Fibroblast of lung (primary cell): Measurements from ENCODE around the gene ZPR1.

Experiments used
- EZH2 ChIP-seq: IDR thresholded peaks from 2 replicates; pipeline ENCODE4 v1.5.1; 2012; ENCODE audit warnings: low read length, control low read depth, mild to moderate bottlenecking; ENCODE audit errors: missing control alignments
- TF ChIP-seq, protein P1 (sequence below), 2 donors: IDR thresholded peaks in 1 of 2; conservative IDR thresholded peaks in 1 of 2; 1 replicate in 1 of 2; 2 replicates in 1 of 2; pipeline ENCODE4 v1.5.1; 2011 to 2012; ENCODE audit warnings: low read length in 2 of 2, control low read depth in 1 of 2, inconsistent platforms in 1 of 2, low read depth in 1 of 2, mild to moderate bottlenecking in 1 of 2

DNA sequence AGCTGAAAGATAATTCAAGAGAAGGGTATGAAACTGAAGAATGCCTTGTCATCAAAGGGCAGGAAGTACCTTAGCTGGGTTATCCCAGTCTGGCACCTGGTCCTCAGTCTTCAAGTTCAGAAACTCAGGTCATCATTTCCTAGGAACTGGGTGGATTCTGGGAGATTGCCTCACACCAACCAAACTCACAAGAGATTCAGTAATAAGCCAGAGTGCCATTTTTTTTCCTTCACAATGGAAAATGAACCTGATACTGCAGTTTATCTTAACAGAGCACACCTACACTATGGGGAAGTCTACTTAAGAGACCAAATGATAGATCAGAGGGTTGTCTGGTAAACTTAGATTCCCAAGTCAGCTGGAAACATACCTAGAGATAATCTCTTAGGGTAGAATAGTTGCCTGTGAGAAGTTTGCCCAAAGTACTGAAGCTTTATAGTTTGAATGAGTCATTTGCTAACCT is 11.3 kb downstream of the ZPR1 start:
- TF ChIP-seq EZH2: no peak
- TF ChIP-seq, protein P1, sequence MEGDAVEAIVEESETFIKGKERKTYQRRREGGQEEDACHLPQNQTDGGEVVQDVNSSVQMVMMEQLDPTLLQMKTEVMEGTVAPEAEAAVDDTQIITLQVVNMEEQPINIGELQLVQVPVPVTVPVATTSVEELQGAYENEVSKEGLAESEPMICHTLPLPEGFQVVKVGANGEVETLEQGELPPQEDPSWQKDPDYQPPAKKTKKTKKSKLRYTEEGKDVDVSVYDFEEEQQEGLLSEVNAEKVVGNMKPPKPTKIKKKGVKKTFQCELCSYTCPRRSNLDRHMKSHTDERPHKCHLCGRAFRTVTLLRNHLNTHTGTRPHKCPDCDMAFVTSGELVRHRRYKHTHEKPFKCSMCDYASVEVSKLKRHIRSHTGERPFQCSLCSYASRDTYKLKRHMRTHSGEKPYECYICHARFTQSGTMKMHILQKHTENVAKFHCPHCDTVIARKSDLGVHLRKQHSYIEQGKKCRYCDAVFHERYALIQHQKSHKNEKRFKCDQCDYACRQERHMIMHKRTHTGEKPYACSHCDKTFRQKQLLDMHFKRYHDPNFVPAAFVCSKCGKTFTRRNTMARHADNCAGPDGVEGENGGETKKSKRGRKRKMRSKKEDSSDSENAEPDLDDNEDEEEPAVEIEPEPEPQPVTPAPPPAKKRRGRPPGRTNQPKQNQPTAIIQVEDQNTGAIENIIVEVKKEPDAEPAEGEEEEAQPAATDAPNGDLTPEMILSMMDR (conservative IDR thresholded peaks at IDR 0.05 in 1 of 2, IDR thresholded peaks at IDR 0.05 in 1 of 2; ENCODE audit: low read depth in 1 of 2, low read length in 2 of 2): no peak
